Cardiac muscle cell (in vitro differentiated cells and primary cell): ENCODE data around the gene SIGLEC11. TPM values are rescaled to one million over a fixed set of nuclear protein-coding genes. Genes with fewer than 3 reads are reported as not detected.

ENCODE experiments used
- DNase-seq, 2 donors: peaks; one replicate each; pipeline versions ENCODE4 v3.0.0 to v3.0.0-alpha.2; 2010 to 2017; ENCODE audit warnings: low read depth in 1 of 2, low spot score in 1 of 2
- H3K27ac ChIP-seq: fragments of 200-600 bp; sonication (generic); 2 replicates; pipeline ENCODE4 v1.5.1; 2016
- H3K27me3 ChIP-seq: fragments of 200-600 bp; sonication (generic); 2 replicates; pipeline ENCODE4 v1.6.0; 2016; ENCODE audit warnings: control low read depth
- H3K36me3 ChIP-seq: fragments of 200-600 bp; sonication (generic); 2 replicates; pipeline ENCODE4 v1.5.1; 2016; ENCODE audit warnings: control low read depth
- H3K4me1 ChIP-seq: fragments of 200-600 bp; sonication (generic); 2 replicates; pipeline ENCODE4 v1.8.1; 2017; ENCODE audit warnings: low read depth, mild to moderate bottlenecking, mixed run types
- H3K4me3 ChIP-seq: fragments of 200-600 bp; sonication (generic); 2 replicates; pipeline ENCODE4 v1.5.1; 2016; ENCODE audit warnings: mild to moderate bottlenecking
- H3K9me3 ChIP-seq: fragments of 200-600 bp; sonication (generic); 2 replicates; pipeline ENCODE4 v1.5.1; 2017; ENCODE audit warnings: low read depth, mild to moderate bottlenecking, control low read depth
- CTCF ChIP-seq: IDR thresholded peaks from 2 replicates; pipeline ENCODE4 v1.5.1; 2012; ENCODE audit warnings: low read depth, mild to moderate bottlenecking, low read length
- polyA plus RNA-seq: library from polyadenylated mRNA; unstranded; fragments of >200 nt; fragmentation: Nextera tagmentation; extraction: Ambion mirVana; gene quantifications from 2 replicates; pipeline ENCODE4 v1.2.1, GENCODE V29; 2016
- total RNA-seq: library from RNA; depleted of rRNA; stranded (reverse); fragments of >200 nt; gene quantifications from 2 replicates; pipeline ENCODE4 v1.2.3, GENCODE V29; 2016

SIGLEC11 gene
- total and polyA plus RNA-seq, 2 experiments from 2014 or later: 0.03 to 0.13 TPM

- Histone ChIP-seq H3K27ac (no peak overlapping the region), H3K4me3 (no peak overlapping the region), H3K36me3 (peaks cover 6% of the 10 kb centered on the region), H3K4me1 (peaks cover 3% of the 10 kb centered on the region), H3K9me3 (no peaks in the 10 kb centered on the region), H3K27me3 (no peaks in the 10 kb centered on the region)
- no peak for TF ChIP-seq CTCF
- DNase-seq: no peak
These were observed 37.6 kb downstream of the SIGLEC11 start for GRCh38 chr19:49923055-49924003.

- peaks cover 6% of the 10 kb centered on the region for H3K36me3 ChIP-seq
- H3K9me3 ChIP-seq: no peaks in the 10 kb centered on the region
- no peak overlapping the region for H3K27ac ChIP-seq
- H3K4me3 ChIP-seq: no peak overlapping the region
- no peaks in the 10 kb centered on the region for H3K27me3 ChIP-seq
- no peak for TF ChIP-seq CTCF
- no peaks in the 10 kb centered on the region for H3K4me1 ChIP-seq
- DNase-seq: peak in 1 of 2 donors; percentile 50
These were observed 38.8 kb downstream of the SIGLEC11 start for GRCh38 chr19:49921871-49922795.

GRCh38 chr19:49920624-49921363 lies 40.2 kb downstream of the SIGLEC11 start:
- H3K27ac ChIP-seq: no peak overlapping the region
- no peaks in the 10 kb centered on the region for H3K4me1 ChIP-seq
- no peaks in the 10 kb centered on the region for H3K9me3 ChIP-seq
- H3K27me3 ChIP-seq: no peaks in the 10 kb centered on the region
- H3K36me3 ChIP-seq: peaks cover 6% of the 10 kb centered on the region
- H3K4me3 ChIP-seq: no peak overlapping the region
- TF ChIP-seq CTCF: no peak
- no peak for DNase-seq

GRCh38 chr19:49918089-49918488 lies 42.9 kb downstream of the SIGLEC11 start:
- no peaks in the 10 kb centered on the region for H3K4me1 ChIP-seq

More at GRCh38 chr19:49918089-49918488, 42.9 kb downstream of the SIGLEC11 start:
- Histone ChIP-seq H3K9me3 (no peaks in the 10 kb centered on the region), H3K36me3 (no peaks in the 10 kb centered on the region), H3K27ac (no peak overlapping the region), H3K27me3 (no peaks in the 10 kb centered on the region), H3K4me3 (no peak overlapping the region)
- DNase-seq: no peak
- TF ChIP-seq CTCF: no peak
